K562 (cell line): ENCODE measurements around the gene CHST8.

Source experiments
- CHD2 ChIP-seq: IDR thresholded peaks from 2 replicates; pipeline ENCODE4 v1.6.1; 2011; ENCODE audit warnings: low read depth, low read length
- HDAC2 ChIP-seq: fragments of 450-650 bp; IDR thresholded peaks from 2 replicates; pipeline ENCODE4 v1.6.1; 2016; ENCODE audit warnings: mild to moderate bottlenecking
- NCOA2 ChIP-seq, 2 experiments: fragments of 450-650 bp; IDR thresholded peaks; 2 replicates each; pipeline ENCODE4 v1.6.1; 2018; ENCODE audit warnings: mild to moderate bottlenecking in 2 of 2, moderate library complexity in 1 of 2; ENCODE audit not compliant: partially characterized antibody in 2 of 2
- NFYB ChIP-seq: IDR thresholded peaks from 2 replicates; pipeline ENCODE4 v1.6.1; 2011; ENCODE audit warnings: mild to moderate bottlenecking, moderate library complexity; ENCODE audit not compliant: insufficient read length; ENCODE audit errors: extremely low read depth
- NRF1 ChIP-seq, 2 experiments: fragments of 450-650 bp; IDR thresholded peaks in 1 of 2; conservative IDR thresholded peaks in 1 of 2; 2 replicates each; pipeline ENCODE4 v1.6.1; 2014; ENCODE audit warnings: mild to moderate bottlenecking in 2 of 2
- POLR2B ChIP-seq: fragments of 450-650 bp; IDR thresholded peaks from 2 replicates; pipeline ENCODE4 v1.6.1; 2018; ENCODE audit warnings: low read depth; ENCODE audit not compliant: partially characterized antibody
- ZNF217 ChIP-seq: sonication (generic); formaldehyde crosslinking; IDR thresholded peaks from 2 replicates; pipeline ENCODE4 v1.8.0; 2022; ENCODE audit warnings: mild to moderate bottlenecking, missing genetic modification reagents
- ZNF384 ChIP-seq: IDR thresholded peaks from 2 replicates; pipeline ENCODE4 v1.6.1; 2012; ENCODE audit warnings: low read depth, low read length, improper control_type of control experiment
- ZNF431 ChIP-seq: sonication (generic); formaldehyde crosslinking; IDR thresholded peaks from 2 replicates; pipeline ENCODE4 v1.8.0; 2022; ENCODE audit warnings: mild to moderate bottlenecking, missing genetic modification reagents
- TF ChIP-seq, protein P1 (sequence below), 3 experiments: IDR thresholded peaks in 2 of 3; conservative IDR thresholded peaks in 1 of 3; 2 replicates each; pipeline ENCODE4 v1.5.1; 2011 to 2012; ENCODE audit warnings: low read length in 3 of 3, mild to moderate bottlenecking in 3 of 3, control low read depth in 2 of 3, improper control_type of control experiment in 1 of 3, inconsistent platforms in 1 of 3, low read depth in 1 of 3, mixed read lengths in 1 of 3, moderate library complexity in 1 of 3; ENCODE audit not compliant: insufficient read depth in 2 of 3
- TF ChIP-seq, protein P2 (sequence below): sonication (generic); formaldehyde crosslinking; IDR thresholded peaks from 2 replicates; pipeline ENCODE4 v1.8.0; 2022; ENCODE audit warnings: missing genetic modification reagents, mild to moderate bottlenecking, borderline replicate concordance

DNA sequence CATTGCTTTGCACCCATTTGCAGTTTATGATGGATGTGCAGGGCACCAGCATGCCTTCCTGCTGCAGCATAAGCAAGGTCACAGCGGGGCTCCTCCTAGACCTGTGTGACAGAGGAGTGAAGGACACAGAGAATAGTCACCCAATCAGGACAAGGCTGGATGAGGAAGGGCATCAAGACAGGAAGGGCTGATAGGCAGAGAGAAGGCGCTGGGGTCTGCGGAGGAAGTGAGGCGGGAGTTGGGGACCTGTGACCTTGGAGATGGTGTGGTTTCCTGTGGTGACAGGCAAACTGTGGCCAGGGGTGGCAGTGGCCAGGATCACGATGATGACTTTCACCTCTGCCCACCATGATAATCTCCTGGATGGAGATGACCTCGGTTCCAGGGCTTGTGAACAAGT, 158.5 kb downstream of the CHST8 start:
- TF ChIP-seq ZNF384: no peak
- no peak for TF ChIP-seq NFYB
- TF ChIP-seq, protein P1, sequence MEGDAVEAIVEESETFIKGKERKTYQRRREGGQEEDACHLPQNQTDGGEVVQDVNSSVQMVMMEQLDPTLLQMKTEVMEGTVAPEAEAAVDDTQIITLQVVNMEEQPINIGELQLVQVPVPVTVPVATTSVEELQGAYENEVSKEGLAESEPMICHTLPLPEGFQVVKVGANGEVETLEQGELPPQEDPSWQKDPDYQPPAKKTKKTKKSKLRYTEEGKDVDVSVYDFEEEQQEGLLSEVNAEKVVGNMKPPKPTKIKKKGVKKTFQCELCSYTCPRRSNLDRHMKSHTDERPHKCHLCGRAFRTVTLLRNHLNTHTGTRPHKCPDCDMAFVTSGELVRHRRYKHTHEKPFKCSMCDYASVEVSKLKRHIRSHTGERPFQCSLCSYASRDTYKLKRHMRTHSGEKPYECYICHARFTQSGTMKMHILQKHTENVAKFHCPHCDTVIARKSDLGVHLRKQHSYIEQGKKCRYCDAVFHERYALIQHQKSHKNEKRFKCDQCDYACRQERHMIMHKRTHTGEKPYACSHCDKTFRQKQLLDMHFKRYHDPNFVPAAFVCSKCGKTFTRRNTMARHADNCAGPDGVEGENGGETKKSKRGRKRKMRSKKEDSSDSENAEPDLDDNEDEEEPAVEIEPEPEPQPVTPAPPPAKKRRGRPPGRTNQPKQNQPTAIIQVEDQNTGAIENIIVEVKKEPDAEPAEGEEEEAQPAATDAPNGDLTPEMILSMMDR (IDR thresholded peaks at IDR 0.05 in 2 of 3, conservative IDR thresholded peaks at IDR 0.05 in 1 of 3; ENCODE audit: insufficient read depth in 2 of 3, low read depth in 1 of 3, low read length in 3 of 3): no peak
- no peak for TF ChIP-seq POLR2B
- TF ChIP-seq HDAC2: no peak
- TF ChIP-seq, protein P2, sequence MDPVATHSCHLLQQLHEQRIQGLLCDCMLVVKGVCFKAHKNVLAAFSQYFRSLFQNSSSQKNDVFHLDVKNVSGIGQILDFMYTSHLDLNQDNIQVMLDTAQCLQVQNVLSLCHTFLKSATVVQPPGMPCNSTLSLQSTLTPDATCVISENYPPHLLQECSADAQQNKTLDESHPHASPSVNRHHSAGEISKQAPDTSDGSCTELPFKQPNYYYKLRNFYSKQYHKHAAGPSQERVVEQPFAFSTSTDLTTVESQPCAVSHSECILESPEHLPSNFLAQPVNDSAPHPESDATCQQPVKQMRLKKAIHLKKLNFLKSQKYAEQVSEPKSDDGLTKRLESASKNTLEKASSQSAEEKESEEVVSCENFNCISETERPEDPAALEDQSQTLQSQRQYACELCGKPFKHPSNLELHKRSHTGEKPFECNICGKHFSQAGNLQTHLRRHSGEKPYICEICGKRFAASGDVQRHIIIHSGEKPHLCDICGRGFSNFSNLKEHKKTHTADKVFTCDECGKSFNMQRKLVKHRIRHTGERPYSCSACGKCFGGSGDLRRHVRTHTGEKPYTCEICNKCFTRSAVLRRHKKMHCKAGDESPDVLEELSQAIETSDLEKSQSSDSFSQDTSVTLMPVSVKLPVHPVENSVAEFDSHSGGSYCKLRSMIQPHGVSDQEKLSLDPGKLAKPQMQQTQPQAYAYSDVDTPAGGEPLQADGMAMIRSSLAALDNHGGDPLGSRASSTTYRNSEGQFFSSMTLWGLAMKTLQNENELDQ (CRISPR knock-in tag): no peak
- TF ChIP-seq NCOA2 (IDR thresholded peaks at IDR 0.05; ENCODE audit: partially characterized antibody in 2 of 2): no peak
- TF ChIP-seq ZNF217: no peak
- TF ChIP-seq ZNF431 (CRISPR knock-in tag): no peak
- no peak for TF ChIP-seq NRF1 (conservative IDR thresholded peaks at IDR 0.05 in 1 of 2, IDR thresholded peaks at IDR 0.05 in 1 of 2)
- no peak for TF ChIP-seq CHD2
